ENCODE measurements around the gene EIF5B.

EIF5B gene

DNA sequence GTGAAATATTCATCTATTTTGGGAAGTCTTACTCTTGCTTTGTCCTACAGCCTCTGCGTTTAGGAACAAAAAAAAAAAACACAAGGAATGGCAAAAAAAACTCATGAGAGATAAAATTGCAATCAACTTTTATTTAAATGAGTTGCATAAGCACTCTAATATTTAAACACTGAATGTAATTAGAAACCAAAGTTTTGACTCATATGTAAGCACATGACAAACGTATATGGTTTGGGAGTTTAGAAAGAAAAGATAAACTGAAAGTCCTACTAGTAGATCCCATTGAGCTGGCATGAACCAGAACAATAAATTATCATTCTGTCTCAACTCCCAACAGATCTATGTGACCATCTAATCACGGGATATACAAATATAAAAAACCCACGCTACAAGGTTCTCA is 107.9 kb downstream of the EIF5B start:
- Histone ChIP-seq H3K27ac (no peak overlapping the region), H3K4me3 (no peak overlapping the region)

DNA sequence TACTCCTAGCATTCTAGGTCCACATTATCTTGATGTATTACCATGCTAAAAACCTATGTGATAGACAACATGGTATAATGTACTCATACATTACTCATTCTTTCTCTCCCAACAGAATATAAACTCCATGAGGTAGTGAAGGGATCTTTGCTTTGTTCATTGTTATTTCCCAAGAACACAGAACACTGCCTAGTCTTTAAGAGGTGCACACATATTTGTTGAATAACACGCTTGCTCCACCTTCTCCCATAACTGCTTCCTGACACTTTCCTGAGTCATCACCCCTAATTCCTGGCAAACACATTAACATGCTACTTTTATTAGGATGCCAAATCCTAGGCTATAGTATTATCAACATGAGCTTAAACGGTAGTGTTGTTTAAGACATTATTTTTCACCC is 111.4 kb downstream of the EIF5B start:
- Histone ChIP-seq H3K4me3 (no peak overlapping the region), H3K27ac (no peak overlapping the region)

DNA sequence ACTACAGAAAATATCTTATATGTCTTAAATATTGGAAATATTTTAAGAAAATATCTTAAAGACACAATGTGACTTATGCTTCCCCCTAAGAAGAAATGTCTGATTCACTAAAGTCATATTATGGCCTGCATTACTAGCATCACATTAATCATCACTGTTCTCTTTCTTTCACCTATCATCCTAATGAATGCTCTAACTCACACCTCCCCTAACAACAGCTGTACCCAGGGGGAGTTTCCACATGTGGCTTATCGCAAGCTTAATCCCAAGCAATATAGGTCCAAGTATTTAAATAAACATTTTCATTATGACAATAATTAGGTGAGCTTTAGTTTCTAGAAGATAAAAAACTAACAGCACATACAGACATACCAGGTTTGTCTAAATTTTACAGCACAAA is 113.0 kb downstream of the EIF5B start:
- H3K27ac ChIP-seq: no peak overlapping the region

More for the DNA sequence above, 113.0 kb downstream of the EIF5B start:
- H3K4me3 ChIP-seq: no peak overlapping the region
